GM23338 (cell line): ENCODE measurements around the gene PARD6B. TPM values are rescaled to one million over a fixed set of nuclear protein-coding genes. Genes with fewer than 3 reads are reported as not detected.

Experiments
- ATAC-seq: fragments of 200-7000 bp; cut with Tn5 transposase; 3 replicates; pipeline ENCODE4 v1.9.1; 2020
- DNase-seq: peaks from one replicate; pipeline ENCODE4 v3.0.0-alpha.2; 2015; ENCODE audit warnings: low spot score
- H2AFZ ChIP-seq: fragments of 200-600 bp; sonication (generic); 2 replicates; pipeline ENCODE4 v1.8.0; 2016; ENCODE audit warnings: antibody characterized with exemption, mild to moderate bottlenecking, moderate library complexity
- H3F3A ChIP-seq: fragments of 200-600 bp; sonication (generic); replicated peaks from 2 replicates; pipeline ENCODE4 v1.8.0; 2017; ENCODE audit warnings: antibody characterized with exemption, mixed run types, low read depth
- H3K27ac ChIP-seq: fragments of 200-600 bp; sonication (generic); 2 replicates; pipeline ENCODE4 v1.6.1; 2016; ENCODE audit warnings: low read depth
- H3K27me3 ChIP-seq: fragments of 200-600 bp; sonication (generic); 2 replicates; pipeline ENCODE4 v1.8.0; 2016; ENCODE audit warnings: mild to moderate bottlenecking, mixed run types, moderate library complexity; ENCODE audit not compliant: insufficient read depth
- H3K36me3 ChIP-seq: fragments of 200-600 bp; sonication (generic); 2 replicates; pipeline ENCODE4 v1.8.0; 2016; ENCODE audit warnings: mild to moderate bottlenecking; ENCODE audit not compliant: insufficient read depth
- H3K4me1 ChIP-seq: fragments of 200-600 bp; sonication (generic); 2 replicates; pipeline ENCODE4 v1.8.0; 2016; ENCODE audit warnings: mild to moderate bottlenecking, moderate library complexity; ENCODE audit not compliant: insufficient read depth
- H3K4me2 ChIP-seq: fragments of 200-600 bp; sonication (generic); 2 replicates; pipeline ENCODE4 v1.7.1; 2017; ENCODE audit warnings: mixed run types
- H3K4me3 ChIP-seq: fragments of 200-600 bp; sonication (generic); 2 replicates; pipeline ENCODE4 v1.6.1; 2016; ENCODE audit warnings: mixed run types
- H3K79me2 ChIP-seq: fragments of 200-600 bp; sonication (generic); replicated peaks from 2 replicates; pipeline ENCODE4 v1.8.0; 2017; ENCODE audit warnings: mild to moderate bottlenecking; ENCODE audit not compliant: insufficient read depth
- H3K9me2 ChIP-seq: fragments of 200-600 bp; sonication (generic); 2 replicates; pipeline ENCODE4 v1.8.0; 2017; ENCODE audit not compliant: insufficient read depth
- H4K20me1 ChIP-seq: fragments of 200-600 bp; sonication (generic); replicated peaks from 2 replicates; pipeline ENCODE4 v1.8.0; 2017; ENCODE audit warnings: mild to moderate bottlenecking; ENCODE audit not compliant: insufficient read depth
- H3K27ac Mint-ChIP-seq: 2 replicates; pipeline ENCODE4 v1.8.0; 2020; ENCODE audit warnings: inconsistent platforms, mild to moderate bottlenecking, moderate library complexity, mixed read lengths
- H3K27me3 Mint-ChIP-seq: 3 replicates; pipeline ENCODE4 v1.8.0; 2022; ENCODE audit warnings: low read depth, mild to moderate bottlenecking, moderate library complexity, mixed read lengths, inconsistent platforms; ENCODE audit not compliant: insufficient read depth, poor library complexity
- H3K36me3 Mint-ChIP-seq: 3 replicates; pipeline ENCODE4 v1.8.0; 2021; ENCODE audit warnings: low read depth, mild to moderate bottlenecking, inconsistent platforms, moderate library complexity, mixed read lengths
- H3K4me1 Mint-ChIP-seq: 3 replicates; pipeline ENCODE4 v1.8.0; 2020; ENCODE audit warnings: mild to moderate bottlenecking, inconsistent platforms, mixed read lengths
- H3K4me3 Mint-ChIP-seq: 3 replicates; pipeline ENCODE4 v1.8.0; 2021; ENCODE audit warnings: moderate library complexity, mild to moderate bottlenecking, inconsistent platforms, mixed read lengths
- H3K9me3 Mint-ChIP-seq: 3 replicates; pipeline ENCODE4 v1.8.0; 2020; ENCODE audit warnings: moderate library complexity, mild to moderate bottlenecking, inconsistent platforms, mixed read lengths
- CREB1 ChIP-seq: fragments of 250-450 bp; sonication (Bioruptor Pico); IDR thresholded peaks from 2 replicates; pipeline ENCODE4 v1.5.0; 2020; ENCODE audit warnings: low read depth, mild to moderate bottlenecking, moderate library complexity
- CTCF ChIP-seq, 2 experiments: fragments of 200-600 bp in 1 of 2; sonication (generic) in 1 of 2; conservative IDR thresholded peaks; 2 replicates each; pipeline versions ENCODE4 v1.5.1 to v1.6.1; 2016 to 2017; ENCODE audit warnings: antibody characterized with exemption in 2 of 2, low read depth in 2 of 2, mild to moderate bottlenecking in 2 of 2, moderate library complexity in 1 of 2
- ETS1 ChIP-seq: IDR thresholded peaks from 2 replicates; pipeline ENCODE4 v1.6.1; 2016; ENCODE audit warnings: antibody characterized with exemption
- EZH2phosphoT487 ChIP-seq: fragments of 200-600 bp; sonication (generic); IDR thresholded peaks from one replicate; pipeline ENCODE4 v1.8.1; 2018; ENCODE audit warnings: antibody characterized with exemption; ENCODE audit not compliant: unreplicated experiment
- JUNB ChIP-seq: IDR thresholded peaks from one replicate; pipeline ENCODE4 v1.6.1; 2016; ENCODE audit warnings: antibody characterized with exemption; ENCODE audit not compliant: unreplicated experiment
- NANOG ChIP-seq: IDR thresholded peaks from 2 replicates; pipeline ENCODE4 v1.6.1; 2016; ENCODE audit warnings: antibody characterized with exemption, borderline replicate concordance
- POLR2AphosphoS5 ChIP-seq: IDR thresholded peaks from 2 replicates; pipeline ENCODE4 v1.6.1; 2016; ENCODE audit warnings: antibody characterized with exemption, low read depth
- REST ChIP-seq: IDR thresholded peaks from one replicate; pipeline ENCODE4 v1.6.1; 2018; ENCODE audit warnings: antibody characterized with exemption; ENCODE audit not compliant: unreplicated experiment
- STAT1 ChIP-seq: IDR thresholded peaks from one replicate; pipeline ENCODE4 v1.6.1; 2016; ENCODE audit warnings: antibody characterized with exemption; ENCODE audit not compliant: unreplicated experiment
- ZNF114 ChIP-seq: fragments of 250-450 bp; sonication (Bioruptor Pico); IDR thresholded peaks from 2 replicates; pipeline ENCODE4 v1.5.0; 2020; ENCODE audit warnings: mild to moderate bottlenecking, moderate library complexity
- polyA plus RNA-seq: library from polyadenylated mRNA; unstranded; fragments of >200 nt; fragmentation: Nextera tagmentation; extraction: Ambion mirVana; gene quantifications from 2 replicates; pipeline ENCODE4 v1.2.1, GENCODE V29; 2016
- total RNA-seq: library from RNA; depleted of rRNA; stranded (reverse); fragments of >200 nt; shearing (Covaris generic); gene quantifications from 2 replicates; pipeline ENCODE4 v1.2.3, GENCODE V29; 2014

Gene PARD6B
- total and polyA plus RNA-seq, 2 experiments from 2014 or later: 23.5 to 29.2 TPM

GRCh38 chr20:50804437-50805348, 73.3 kb downstream of the PARD6B start (continued):
- TF ChIP-seq STAT1: no peak
- no peak for TF ChIP-seq NANOG
- TF ChIP-seq JUNB: no peak
- TF ChIP-seq POLR2AphosphoS5: no peak
- no peak for TF ChIP-seq CTCF (conservative IDR thresholded peaks at IDR 0.05; ENCODE audit: low read depth in 2 of 2)
- TF ChIP-seq CREB1 (CRISPR knock-in tag): no peak
- TF ChIP-seq REST: no peak
- TF ChIP-seq ZNF114 (CRISPR knock-in tag): no peak

- H3K4me1 ChIP-seq: peaks cover 21% of the 10 kb centered on the region
- H3K9me3 Mint-ChIP-seq: no peaks in the 10 kb centered on the region
- H3K9me2 ChIP-seq: no peaks in the 10 kb centered on the region
- no peak overlapping the region for H3K4me2 ChIP-seq
- no peaks in the 10 kb centered on the region; the same call in 1 of the 2 replicates for H4K20me1 ChIP-seq
- peak overlapping the region; percentile 24; the same call in 1 of the 2 replicates for H3K27ac Mint-ChIP-seq
- H3K79me2 ChIP-seq: peaks cover 22% of the 10 kb centered on the region
- peaks cover 28% of the 10 kb centered on the region for H3K4me1 Mint-ChIP-seq
- H2AFZ ChIP-seq: no peak overlapping the region
- ATAC-seq: no peak
- no peak overlapping the region for H3K4me3 ChIP-seq
- H3K27me3 Mint-ChIP-seq: no peaks in the 10 kb centered on the region
- no peaks in the 10 kb centered on the region for H3K27me3 ChIP-seq
- H3K36me3 ChIP-seq: no peaks in the 10 kb centered on the region
- H3K27ac ChIP-seq: no peak overlapping the region
- no peak for DNase-seq
- H3K4me3 Mint-ChIP-seq: no peak overlapping the region
- H3K36me3 Mint-ChIP-seq: no peaks in the 10 kb centered on the region
- peaks cover 12% of the 10 kb centered on the region; the same call in 1 of the 2 replicates for H3F3A ChIP-seq
- TF ChIP-seq ZNF114 (CRISPR knock-in tag) (no peak), POLR2AphosphoS5 (no peak), REST (no peak), EZH2phosphoT487 (no peak), STAT1 (no peak), ETS1 (no peak), NANOG (no peak)
Observed at GRCh38 chr20:50805349-50805684, 73.9 kb downstream of the PARD6B start.
